Right ventricle myocardium inferior (tissue), 1 donor: ENCODE data around the gene TSPAN16. TPM values are rescaled to one million over a fixed set of nuclear protein-coding genes. Genes with fewer than 3 reads are reported as not detected.
"Not testable (repeated sequence)": the region's sequence is repeated elsewhere in the genome, so short reads cannot be mapped to it uniquely, and the experiment has no call there.

Experiments
- ATAC-seq: fragments of 200-7000 bp; cut with Tn5 transposase; one replicate; pipeline ENCODE4 v1.9.1; 2020; ENCODE audit warnings: mild to moderate bottlenecking, moderate library complexity
- DNase-seq: peaks from one replicate; pipeline ENCODE4 v3.0.0; 2021; ENCODE audit errors: missing footprints
- intact Hi-C: fragments of 100-400 bp; cut with DNase I; formaldehyde crosslinking; loops from one replicate; pipeline ENCODE4 v1.11.0; 2022
- total RNA-seq: library from RNA; stranded (reverse); fragmentation: NEBNext Ultra II Directional; extraction: Animal tissue kit (Norgen Biotek cat#: 25700); gene quantifications from one replicate; pipeline ENCODE4 v1.2.1, GENCODE V29; 2021
- donor health status: DM: no; HTN: yes; CAD: no; lungs with severe emphysema.

The TSPAN16 gene
- total RNA-seq, 1 donor from 2014 or later, result not detected

GRCh38 chr19:11335449-11336146, 39.6 kb downstream of the TSPAN16 start:
- intact Hi-C loops, result no loop called here
- ATAC-seq (no peak), DNase-seq (no peak)

- intact Hi-C loops, result no loop called here
- ATAC-seq (no peak), DNase-seq (no peak)
Observed at GRCh38 chr19:11337080-11337479, 41.1 kb downstream of the TSPAN16 start.

- no peak for ATAC-seq
- DNase-seq, result no peak
- intact Hi-C loops, result no loop called here
Observed at GRCh38 chr19:11338121-11338520, 42.2 kb downstream of the TSPAN16 start.

- intact Hi-C loops, result no loop called here
- ATAC-seq (peak; percentile 4), DNase-seq (no peak)
Observed at GRCh38 chr19:11338569-11339253, 42.8 kb downstream of the TSPAN16 start.

GRCh38 chr19:11339254-11340098, 43.5 kb downstream of the TSPAN16 start, which contains the start of gene RAB3D:
Gene RAB3D, minus strand, starts transcription at chr19:11339657. Its CDS starts 2,258 bp downstream, at chr19:11337399.
- DNase-seq, result peak; percentile 97
- ATAC-seq, result peak; percentile 97
- intact Hi-C loops, result no loop called here

GRCh38 chr19:11340099-11340467, 44.1 kb downstream of the TSPAN16 start:
- intact Hi-C loops, DNase-seq, ATAC-seq: not testable (repeated sequence)

- ATAC-seq (no peak), DNase-seq (no peak)
- intact Hi-C loops, result no loop called here
Observed at GRCh38 chr19:11342429-11342828, 46.5 kb downstream of the TSPAN16 start.

- DNase-seq, result no peak
- intact Hi-C loops, result no loop called here
- ATAC-seq, result no peak
Observed at GRCh38 chr19:11345122-11345803, 49.3 kb downstream of the TSPAN16 start.

GRCh38 chr19:11346104-11346940, 50.4 kb downstream of the TSPAN16 start, which contains the start of the genes CCDC159 and TMEM205:
Gene CCDC159, plus strand, starts transcription at chr19:11346519. Its CDS starts 88 bp downstream, at chr19:11346607.
Gene TMEM205, minus strand, starts transcription at chr19:11346268. Its CDS starts 649 bp downstream, at chr19:11345619.
- ATAC-seq (peak; percentile 95), DNase-seq (peak; percentile 98)
- intact Hi-C loops, result loop anchor here (2.0 kb wide), 2 partner anchors 28 to 52 kb away; partner anchors contain the start of gene SWSAP1

GRCh38 chr19:11347546-11348039, 51.6 kb downstream of the TSPAN16 start:
- intact Hi-C loops, result loop anchor here (2.0 kb wide), 2 partner anchors 27 to 53 kb away; partner anchors contain the start of gene SWSAP1
- no peak for DNase-seq
- no peak for ATAC-seq

GRCh38 chr19:11349171-11349570, 53.2 kb downstream of the TSPAN16 start:
- intact Hi-C loops, result no loop called here
- DNase-seq, result no peak
- no peak for ATAC-seq

GRCh38 chr19:11354102-11354501, 58.1 kb downstream of the TSPAN16 start:
- DNase-seq, intact Hi-C loops: not testable (repeated sequence)

GRCh38 chr19:11355160-11356073, 59.5 kb downstream of the TSPAN16 start, which contains the start of gene PLPPR2:
Gene PLPPR2, plus strand, starts transcription at chr19:11355432. Its CDS starts 2,242 bp downstream, at chr19:11357674.
- intact Hi-C loops, result no loop called here
- ATAC-seq, result peak; percentile 96
- DNase-seq, result peak; percentile 99

More at GRCh38 chr19:11354102-11354501, 58.1 kb downstream of the TSPAN16 start:
- ATAC-seq, result not testable (repeated sequence)

GRCh38 chr19:11356074-11356397, 60.1 kb downstream of the TSPAN16 start:
- intact Hi-C loops, result no loop called here
- ATAC-seq (no peak), DNase-seq (no peak)

- DNase-seq, result no peak
- ATAC-seq, result no peak
- intact Hi-C loops, result no loop called here
Observed at GRCh38 chr19:11356676-11357550, 61.0 kb downstream of the TSPAN16 start.
